Trophoblast cell (in vitro differentiated cells and primary cell): Measurements from ENCODE around the gene CCNK.

Experiments used
- DNase-seq, 2 donors: peaks; one replicate each; pipeline ENCODE4 v3.0.0-alpha.2; 2016
- H2AFZ ChIP-seq: 2 replicates; pipeline ENCODE4 v1.6.1; 2013; ENCODE audit warnings: low read length, moderate library complexity, mild to moderate bottlenecking; ENCODE audit not compliant: insufficient read depth, poor library complexity
- H2AK5ac ChIP-seq: 2 replicates; pipeline ENCODE4 v1.6.1; 2013; ENCODE audit warnings: mild to moderate bottlenecking, low read length
- H2BK120ac ChIP-seq: 2 replicates; pipeline ENCODE4 v1.6.1; 2013; ENCODE audit warnings: low read length, mild to moderate bottlenecking, moderate library complexity; ENCODE audit not compliant: insufficient read depth, poor library complexity
- H2BK12ac ChIP-seq: 2 replicates; pipeline ENCODE4 v1.6.1; 2013; ENCODE audit warnings: mild to moderate bottlenecking, low read length, moderate library complexity
- H2BK5ac ChIP-seq: 2 replicates; pipeline ENCODE4 v1.6.1; 2013; ENCODE audit warnings: low read length, low read depth, moderate library complexity, mild to moderate bottlenecking; ENCODE audit not compliant: poor library complexity
- H3K14ac ChIP-seq: 2 replicates; pipeline ENCODE4 v1.6.1; 2013; ENCODE audit warnings: mild to moderate bottlenecking, low read length
- H3K18ac ChIP-seq: 2 replicates; pipeline ENCODE4 v1.6.1; 2013; ENCODE audit warnings: mild to moderate bottlenecking, low read length
- H3K23ac ChIP-seq: 2 replicates; pipeline ENCODE4 v1.6.1; 2013; ENCODE audit warnings: low read length
- H3K27ac ChIP-seq: 2 replicates; pipeline ENCODE4 v1.5.1; 2013; ENCODE audit warnings: low read depth, mild to moderate bottlenecking, inconsistent platforms, low read length, moderate library complexity
- H3K27me3 ChIP-seq: 2 replicates; pipeline ENCODE4 v1.6.1; 2013; ENCODE audit warnings: inconsistent platforms, mild to moderate bottlenecking, low read length, moderate library complexity; ENCODE audit not compliant: insufficient read depth
- H3K36me3 ChIP-seq, 2 experiments: 1 replicate in 1 of 2; 2 replicates in 1 of 2; pipeline ENCODE4 v1.6.1; 2013; ENCODE audit warnings: low read length in 2 of 2, mild to moderate bottlenecking in 2 of 2, moderate library complexity in 1 of 2; ENCODE audit not compliant: insufficient read depth in 2 of 2, control insufficient read depth in 1 of 2
- H3K4ac ChIP-seq: 2 replicates; pipeline ENCODE4 v1.6.1; 2013; ENCODE audit warnings: low read depth, mild to moderate bottlenecking, low read length, moderate library complexity
- H3K4me1 ChIP-seq, 2 experiments: 1 replicate in 1 of 2; 2 replicates in 1 of 2; pipeline ENCODE4 v1.6.1; 2013; ENCODE audit warnings: low read length in 2 of 2, mild to moderate bottlenecking in 2 of 2, moderate library complexity in 1 of 2; ENCODE audit not compliant: insufficient read depth in 2 of 2, control insufficient read depth in 1 of 2
- H3K4me2 ChIP-seq: 2 replicates; pipeline ENCODE4 v1.6.1; 2013; ENCODE audit warnings: inconsistent platforms, mild to moderate bottlenecking, low read length, moderate library complexity
- H3K4me3 ChIP-seq: 2 replicates; pipeline ENCODE4 v1.5.1; 2013; ENCODE audit warnings: mild to moderate bottlenecking, low read depth, low read length, inconsistent platforms
- H3K79me1 ChIP-seq: one replicate; pipeline ENCODE4 v1.6.1; 2013; ENCODE audit warnings: low read length
- H3K79me2 ChIP-seq: 2 replicates; pipeline ENCODE4 v1.6.1; 2013; ENCODE audit warnings: low read length, mild to moderate bottlenecking; ENCODE audit not compliant: control insufficient read depth, insufficient read depth, poor library complexity
- H3K9ac ChIP-seq: 2 replicates; pipeline ENCODE4 v1.6.1; 2013; ENCODE audit warnings: mild to moderate bottlenecking, low read length
- H3K9me3 ChIP-seq: 2 replicates; pipeline ENCODE4 v1.6.1; 2013; ENCODE audit warnings: low read depth, mild to moderate bottlenecking, control low read depth, inconsistent platforms, low read length; ENCODE audit not compliant: insufficient read depth
- H4K12ac ChIP-seq: 2 replicates; pipeline ENCODE4 v1.6.1; 2013; ENCODE audit warnings: low read depth, mild to moderate bottlenecking, low read length, moderate library complexity
- H4K8ac ChIP-seq: 2 replicates; pipeline ENCODE4 v1.6.1; 2013; ENCODE audit warnings: low read depth, mild to moderate bottlenecking, low read length, moderate library complexity
- H4K91ac ChIP-seq: one replicate; pipeline ENCODE4 v1.6.1; 2013; ENCODE audit warnings: low read depth, mild to moderate bottlenecking, low read length, moderate library complexity
- WGBS: extraction: QIAGEN DNeasy Blood & Tissue Kit; methylation state at CpG from one replicate; pipeline ENCODE4 v1.1.7; 2013; ENCODE audit warnings: missing lambda C conversion rate; ENCODE audit not compliant: insufficient read length, insufficient coverage; ENCODE audit errors: extremely low coverage; 5-methylcytosine and 5-hydroxymethylcytosine counted together

The CCNK gene

DNA sequence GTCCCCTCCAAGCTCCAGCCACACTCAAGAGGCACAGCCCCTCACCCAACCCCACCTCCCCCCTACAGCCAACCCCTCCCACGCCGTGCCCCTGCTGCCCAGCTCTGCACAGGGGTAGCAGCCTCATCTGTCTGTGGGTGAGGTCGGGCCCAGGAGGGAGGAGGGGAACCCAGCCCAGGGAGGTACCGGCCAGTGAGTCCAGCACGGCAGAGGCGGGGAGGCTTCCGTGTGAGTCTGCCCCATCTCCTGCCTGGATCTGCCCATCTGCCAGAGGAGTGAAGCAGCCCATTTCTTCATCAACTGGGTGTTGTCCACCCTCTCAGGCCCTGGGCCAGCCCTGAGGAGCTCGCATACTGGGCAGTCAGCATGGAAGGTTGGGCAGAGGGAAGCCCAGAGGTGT lies 54.2 kb downstream of the CCNK start:
- H4K8ac ChIP-seq = no peak overlapping the region
- H2AK5ac ChIP-seq = no peak overlapping the region
- H3K23ac ChIP-seq = no peak overlapping the region
- H3K27ac ChIP-seq = no peak overlapping the region
- no peak overlapping the region for H3K4me2 ChIP-seq
- H3K79me2 ChIP-seq = peaks cover 5% of the 10 kb centered on the region
- peaks cover 0 to 4% of the 10 kb centered on the region in 2 experiments for H3K36me3 ChIP-seq
- no CpG with 5 or more reads among the region's 8 CpGs for WGBS
- peaks cover 27 to 28% of the 10 kb centered on the region in 2 experiments for H3K4me1 ChIP-seq
- H2AFZ ChIP-seq = no peak overlapping the region
- H3K79me1 ChIP-seq = peaks cover 6% of the 10 kb centered on the region
- no peak overlapping the region for H3K4me3 ChIP-seq
- no peak for DNase-seq
- H3K9ac ChIP-seq = no peak overlapping the region
- H3K18ac ChIP-seq = peak overlapping the region; percentile 41
- H3K27me3 ChIP-seq = no peaks in the 10 kb centered on the region
- H2BK12ac ChIP-seq = no peak overlapping the region
- H4K12ac ChIP-seq = no peak overlapping the region
- H3K4ac ChIP-seq = no peak overlapping the region
- H4K91ac ChIP-seq = no peak overlapping the region
- no peak overlapping the region for H2BK5ac ChIP-seq
- H2BK120ac ChIP-seq = no peak overlapping the region
- H3K14ac ChIP-seq = no peak overlapping the region
- H3K9me3 ChIP-seq = no peaks in the 10 kb centered on the region

DNA sequence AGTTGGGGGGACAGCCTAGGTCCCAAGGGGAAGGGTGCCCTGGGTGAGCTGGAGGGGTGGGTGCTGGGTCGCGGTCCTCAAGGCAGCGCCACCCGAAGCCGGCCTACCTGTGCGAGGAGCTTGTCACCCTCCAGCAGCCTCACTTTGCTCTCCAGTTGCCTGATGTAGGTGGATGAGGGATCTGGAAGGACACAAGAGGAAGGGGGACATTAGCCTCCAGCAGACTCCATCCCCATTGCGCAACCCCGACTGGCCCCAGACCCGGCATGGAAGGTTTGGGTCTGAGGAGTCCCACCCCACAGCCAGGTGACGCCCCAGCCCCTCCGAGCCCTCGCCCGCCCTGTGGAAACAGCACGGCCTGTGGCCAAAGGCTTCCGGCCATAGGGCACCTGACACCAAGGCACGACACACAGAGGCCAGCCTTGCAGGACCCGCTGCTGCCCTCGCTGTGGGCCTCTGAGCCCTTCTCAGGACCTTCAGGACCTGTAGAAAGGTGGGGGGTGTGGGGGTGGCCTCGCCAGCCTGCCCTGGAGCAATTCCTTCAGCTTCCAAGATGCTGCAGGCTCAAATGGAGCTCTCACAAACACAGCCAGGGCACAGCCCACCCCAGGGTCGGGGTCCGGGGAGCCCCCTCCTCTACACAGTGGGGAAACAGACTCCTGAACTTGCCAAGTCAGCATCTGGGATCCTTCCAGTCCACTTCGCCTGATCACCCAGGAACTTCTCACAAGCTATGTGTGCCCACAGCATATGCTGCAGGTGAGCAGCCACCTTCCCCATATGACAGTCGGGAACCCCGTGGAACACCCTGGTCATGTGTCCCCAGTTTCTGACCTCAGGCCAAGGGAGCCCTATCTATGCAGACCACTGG lies 54.9 kb downstream of the CCNK start:
- Histone ChIP-seq H2BK12ac (no peak overlapping the region), H3K23ac (no peak overlapping the region), H3K4ac (no peak overlapping the region), H3K27me3 (no peaks in the 10 kb centered on the region), H2BK5ac (no peak overlapping the region), H3K27ac (no peak overlapping the region), H3K36me3 (peaks cover 0 to 4% of the 10 kb centered on the region in 2 experiments), H3K18ac (peak overlapping the region; percentile 71), H2AK5ac (no peak overlapping the region), H3K79me2 (peaks cover 5% of the 10 kb centered on the region), H4K12ac (no peak overlapping the region), H3K14ac (no peak overlapping the region), H3K4me1 (peaks cover 27 to 31% of the 10 kb centered on the region in 2 experiments), H3K9me3 (no peaks in the 10 kb centered on the region), H3K9ac (no peak overlapping the region), H3K79me1 (peaks cover 6% of the 10 kb centered on the region), H4K91ac (no peak overlapping the region), H2BK120ac (no peak overlapping the region), H3K4me2 (no peak overlapping the region), H2AFZ (no peak overlapping the region), H4K8ac (no peak overlapping the region), H3K4me3 (no peak overlapping the region)
- WGBS = no CpG with 5 or more reads among the region's 24 CpGs
- no peak for DNase-seq

DNA sequence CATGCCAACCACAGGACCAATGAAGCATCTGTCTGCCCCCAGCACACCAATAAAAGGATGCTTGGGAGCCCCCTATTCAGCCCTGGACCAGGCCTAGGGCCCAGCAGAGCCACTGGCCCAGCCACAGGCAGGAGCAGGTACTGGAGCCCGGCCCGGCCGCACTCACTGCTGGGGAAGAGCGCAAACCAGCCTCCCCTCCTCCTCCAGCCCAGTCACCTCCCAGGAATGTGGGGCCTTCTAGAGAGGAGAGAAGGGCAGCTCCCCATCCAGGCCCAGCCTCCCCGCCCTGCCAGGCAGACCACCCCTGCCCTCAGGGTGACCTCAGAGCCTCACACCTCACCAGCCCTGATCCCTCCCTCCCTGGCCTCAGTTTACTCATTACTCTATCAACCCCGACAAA lies 56.2 kb downstream of the CCNK start:
- no peak overlapping the region for H3K4me2 ChIP-seq
- no peak overlapping the region for H3K4me3 ChIP-seq
- no peaks in the 10 kb centered on the region for H3K27me3 ChIP-seq
- no peak overlapping the region for H3K23ac ChIP-seq
- H2AFZ ChIP-seq = no peak overlapping the region
- H3K79me1 ChIP-seq = peaks cover 6% of the 10 kb centered on the region
- H3K18ac ChIP-seq = peak overlapping the region; percentile 71
- peaks cover 7% of the 10 kb centered on the region for H3K79me2 ChIP-seq
- peak overlapping the region; percentile 61 for H2AK5ac ChIP-seq
- H3K4me1 ChIP-seq = peaks cover 36 to 40% of the 10 kb centered on the region in 2 experiments
- no peak overlapping the region for H4K12ac ChIP-seq
- no peak overlapping the region for H4K91ac ChIP-seq
- H2BK5ac ChIP-seq = no peak overlapping the region
- no peaks in the 10 kb centered on the region for H3K9me3 ChIP-seq
- no CpG with 5 or more reads among the region's 6 CpGs for WGBS
- no peak overlapping the region for H3K14ac ChIP-seq
- no peak for DNase-seq
- H2BK12ac ChIP-seq = no peak overlapping the region
- peaks cover 0 to 4% of the 10 kb centered on the region in 2 experiments for H3K36me3 ChIP-seq
- H4K8ac ChIP-seq = no peak overlapping the region
- peak overlapping the region; percentile 61 for H3K4ac ChIP-seq
- no peak overlapping the region for H2BK120ac ChIP-seq
- H3K9ac ChIP-seq = no peak overlapping the region
- H3K27ac ChIP-seq = no peak overlapping the region

DNA sequence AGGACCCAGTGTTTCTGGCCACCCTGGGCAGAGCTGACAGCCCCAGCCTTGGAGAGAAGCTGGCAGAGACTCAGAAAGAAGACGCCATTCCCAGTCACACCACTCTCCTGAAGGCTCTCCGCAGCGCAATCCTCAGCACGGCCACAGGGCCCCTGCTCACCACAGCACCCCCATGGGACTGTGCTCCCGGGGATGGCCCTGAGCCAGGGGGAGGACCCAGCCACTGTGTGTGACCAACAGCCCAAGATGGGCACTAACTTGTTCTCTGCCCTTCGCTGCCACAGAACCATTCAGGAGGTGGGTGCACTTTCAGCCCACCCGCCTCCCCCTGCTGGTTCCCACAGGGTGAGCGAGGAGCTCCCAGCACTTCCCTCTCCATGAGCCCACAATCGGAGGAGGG lies 57.1 kb downstream of the CCNK start:
- Histone ChIP-seq H3K27ac (no peak overlapping the region), H4K8ac (no peak overlapping the region), H4K12ac (no peak overlapping the region), H2BK5ac (no peak overlapping the region), H2BK12ac (peak overlapping the region; percentile 10), H2AK5ac (no peak overlapping the region), H2AFZ (no peak overlapping the region), H3K18ac (no peak overlapping the region), H3K36me3 (peaks cover 0 to 4% of the 10 kb centered on the region in 2 experiments), H4K91ac (no peak overlapping the region), H3K4ac (no peak overlapping the region), H3K23ac (no peak overlapping the region), H3K14ac (no peak overlapping the region), H3K27me3 (no peaks in the 10 kb centered on the region), H3K4me1 (peaks cover 37 to 43% of the 10 kb centered on the region in 2 experiments), H3K4me2 (no peak overlapping the region), H2BK120ac (no peak overlapping the region), H3K4me3 (no peak overlapping the region), H3K79me1 (peaks cover 6% of the 10 kb centered on the region), H3K9ac (no peak overlapping the region), H3K79me2 (peaks cover 8% of the 10 kb centered on the region), H3K9me3 (no peaks in the 10 kb centered on the region)
- DNase-seq = no peak
- WGBS = no CpG with 5 or more reads among the region's 9 CpGs
